Stimulated activated CD4-positive, alpha-beta T cell treated with anti-CD3 and anti-CD28 coated beads, TNF-alpha, amount 100 ng/mL, for 4 hours (primary cell): ENCODE measurements around the gene CNOT3.

Source experiments
- DNase-seq, 3 experiments: peaks; one replicate each; pipeline ENCODE4 v3.0.0-alpha.2; 2020; ENCODE audit warnings: low read depth in 3 of 3

Gene CNOT3

GRCh38 chr19:54149021-54149812 is 11.7 kb downstream of the CNOT3 start:
- DNase-seq = no peak

- no peak for DNase-seq
Observed at GRCh38 chr19:54151362-54152035, 13.9 kb downstream of the CNOT3 start.

GRCh38 chr19:54152267-54152666 is 14.7 kb downstream of the CNOT3 start:
- no peak for DNase-seq

- DNase-seq = no peak
Observed at GRCh38 chr19:54152878-54153524, 15.4 kb downstream of the CNOT3 start.

GRCh38 chr19:54153731-54154326 is 16.3 kb downstream of the CNOT3 start:
- no peak for DNase-seq

- DNase-seq = no peak
Observed at GRCh38 chr19:54154603-54155345, 17.2 kb downstream of the CNOT3 start.

- no peak for DNase-seq
Observed at GRCh38 chr19:54155694-54156093, 18.1 kb downstream of the CNOT3 start.

- no peak for DNase-seq
Observed at GRCh38 chr19:54156490-54156889, 18.9 kb downstream of the CNOT3 start.

- no peak for DNase-seq
Observed at GRCh38 chr19:54156953-54157352, 19.4 kb downstream of the CNOT3 start.

GRCh38 chr19:54158812-54159351 is 21.3 kb downstream of the CNOT3 start:
- no peak for DNase-seq

- peak; percentile 85 to 99 (median 97) for DNase-seq
Observed at GRCh38 chr19:54159352-54160181, 22.0 kb downstream of the CNOT3 start, which contains the start of gene LENG1. Gene LENG1 (minus strand): TSS chr19:54159721. CDS start chr19:54159695, 26 bp downstream.

- DNase-seq = no peak
Observed at GRCh38 chr19:54160182-54160811, 22.7 kb downstream of the CNOT3 start.

- DNase-seq = no peak
Observed at GRCh38 chr19:54160854-54161253, 23.3 kb downstream of the CNOT3 start.

GRCh38 chr19:54162241-54162805 is 24.8 kb downstream of the CNOT3 start:
- peak; percentile 65 to 75 (median 68) for DNase-seq

GRCh38 chr19:54162884-54163283 is 25.3 kb downstream of the CNOT3 start:
- DNase-seq = no peak

GRCh38 chr19:54164369-54165068 is 27.0 kb downstream of the CNOT3 start:
- peak in 1 of 3 experiments; percentile 35 for DNase-seq

GRCh38 chr19:54165222-54165621 is 27.7 kb downstream of the CNOT3 start:
- no peak for DNase-seq

GRCh38 chr19:54168174-54168917 is 30.8 kb downstream of the CNOT3 start:
- DNase-seq = peak; percentile 80 to 90 (median 84)
